GM08714 (cell line): Measurements from ENCODE around the gene ALK.

Experiments used
- H3K4me3 ChIP-seq: fragments of 200-500 bp; sonication (Bioruptor generic); 2 replicates; pipeline ENCODE4 v1.5.1; 2014; ENCODE audit warnings: mild to moderate bottlenecking, low read length, inconsistent platforms
- ZNF274 ChIP-seq: IDR thresholded peaks from 2 replicates; pipeline ENCODE4 v1.6.1; 2012; ENCODE audit warnings: mild to moderate bottlenecking, low read depth, low read length

ALK gene

GRCh38 chr2:29165362-29166241 is 755.8 kb downstream of the ALK start:
- TF ChIP-seq ZNF274 = no peak
- no peak overlapping the region for H3K4me3 ChIP-seq

GRCh38 chr2:29164091-29164846 is 757.1 kb downstream of the ALK start:
- no peak overlapping the region for H3K4me3 ChIP-seq
- TF ChIP-seq ZNF274 = no peak

GRCh38 chr2:29162204-29162928 is 759.0 kb downstream of the ALK start:
- H3K4me3 ChIP-seq = no peak overlapping the region
- TF ChIP-seq ZNF274 = no peak

GRCh38 chr2:29160184-29160583 is 761.2 kb downstream of the ALK start:
- no peak for TF ChIP-seq ZNF274
- no peak overlapping the region for H3K4me3 ChIP-seq

- H3K4me3 ChIP-seq = no peak overlapping the region
- TF ChIP-seq ZNF274 = no peak
Measured at GRCh38 chr2:29159125-29159524, 762.3 kb downstream of the ALK start.

GRCh38 chr2:29157131-29157530 is 764.3 kb downstream of the ALK start:
- TF ChIP-seq ZNF274 = no peak
- H3K4me3 ChIP-seq = no peak overlapping the region

GRCh38 chr2:29155578-29155977 is 765.8 kb downstream of the ALK start:
- H3K4me3 ChIP-seq = no peak overlapping the region
- no peak for TF ChIP-seq ZNF274

- no peak for TF ChIP-seq ZNF274
Measured at GRCh38 chr2:29154610-29155009, 766.8 kb downstream of the ALK start.

GRCh38 chr2:29147963-29148362 is 773.4 kb downstream of the ALK start:
- H3K4me3 ChIP-seq = no peak overlapping the region
- no peak for TF ChIP-seq ZNF274

More at GRCh38 chr2:29154610-29155009, 766.8 kb downstream of the ALK start:
- no peak overlapping the region for H3K4me3 ChIP-seq

GRCh38 chr2:29146197-29146596 is 775.2 kb downstream of the ALK start:
- no peak overlapping the region for H3K4me3 ChIP-seq
- TF ChIP-seq ZNF274 = no peak

- no peak overlapping the region for H3K4me3 ChIP-seq
- no peak for TF ChIP-seq ZNF274
Measured at GRCh38 chr2:29143657-29144056, 777.7 kb downstream of the ALK start.
